ENCODE data around the gene CALY. TPM values are rescaled to one million over a fixed set of nuclear protein-coding genes. Genes with fewer than 3 reads are reported as not detected.

Gene CALY
- total and polyA plus RNA-seq, 12 donors = 0.55 to 30.7 (median 12.4) TPM; not detected in 4

- no peak overlapping the region for H3K27ac ChIP-seq
- H3K4me1 ChIP-seq (replicated peaks in 1 of 2) = peaks cover 6 to 12% of the 10 kb centered on the region in 2 donors
- H3K27me3 ChIP-seq = no peaks in the 10 kb centered on the region
- no peak overlapping the region for H3K4me3 ChIP-seq
- no peaks in the 10 kb centered on the region for H3K36me3 ChIP-seq (replicated peaks in 1 of 2)
- DNase-seq = no peak
- TF ChIP-seq CTCF (IDR thresholded peaks at IDR 0.05) (no peak), POLR2A (IDR thresholded peaks at IDR 0.05) (no peak)
- no peaks in the 10 kb centered on the region for H3K9me3 ChIP-seq (replicated peaks in 1 of 3)
- WGBS, 4 donors = 70 to 83% (median 81%) methylated on average over 6 to 16 of the region's 16 CpGs
- intact Hi-C loops (cut with DNase I) = no loop called here
Measured at GRCh38 chr10:133353202-133353959, 16.7 kb upstream of the CALY start.

GRCh38 chr10:133351408-133352318, 15.0 kb upstream of the CALY start:
- peaks cover 13% of the 10 kb centered on the region for H3K27me3 ChIP-seq
- no peaks in the 10 kb centered on the region for H3K36me3 ChIP-seq (replicated peaks in 1 of 2)
- TF ChIP-seq CTCF (IDR thresholded peaks at IDR 0.05) = no peak
- TF ChIP-seq POLR2A (IDR thresholded peaks at IDR 0.05) = no peak
- DNase-seq = no peak
- H3K4me3 ChIP-seq = no peak overlapping the region
- no peaks in the 10 kb centered on the region for H3K9me3 ChIP-seq (replicated peaks in 1 of 3)
- WGBS, 4 donors = 61 to 80% (median 71%) methylated on average over 8 to 24 of the region's 24 CpGs
- no peak overlapping the region for H3K27ac ChIP-seq
- H3K4me1 ChIP-seq (replicated peaks in 1 of 2) = peaks cover 0 to 1% of the 10 kb centered on the region in 2 donors
- intact Hi-C loops (cut with DNase I) = no loop called here

- no peak for DNase-seq
- WGBS, 4 donors = 49 to 80% (median 60%) methylated on average over 1 to 13 of the region's 13 CpGs
- Histone ChIP-seq H3K27ac (no peak overlapping the region), H3K9me3 (replicated peaks in 1 of 3) (no peaks in the 10 kb centered on the region), H3K36me3 (replicated peaks in 1 of 2) (no peaks in the 10 kb centered on the region), H3K27me3 (peaks cover 13% of the 10 kb centered on the region), H3K4me3 (no peak overlapping the region), H3K4me1 (replicated peaks in 1 of 2) (no peaks in the 10 kb centered on the region)
- TF ChIP-seq POLR2A (IDR thresholded peaks at IDR 0.05) (no peak), CTCF (IDR thresholded peaks at IDR 0.05) (no peak)
- intact Hi-C loops (cut with DNase I) = no loop called here
Measured at GRCh38 chr10:133350950-133351329, 14.2 kb upstream of the CALY start.

- intact Hi-C loops (cut with DNase I) = no loop called here
- no peaks in the 10 kb centered on the region for H3K9me3 ChIP-seq (replicated peaks in 1 of 3)
- no peak overlapping the region for H3K4me3 ChIP-seq
- TF ChIP-seq POLR2A (IDR thresholded peaks at IDR 0.05) (no peak), CTCF (IDR thresholded peaks at IDR 0.05) (no peak)
- H3K36me3 ChIP-seq (replicated peaks in 1 of 2) = no peaks in the 10 kb centered on the region
- no peaks in the 10 kb centered on the region for H3K4me1 ChIP-seq (replicated peaks in 1 of 2)
- H3K27me3 ChIP-seq = peaks cover 13% of the 10 kb centered on the region
- no peak overlapping the region for H3K27ac ChIP-seq
- no peak for DNase-seq
- 76 to 94% (median 78%) methylated on average over 2 to 12 of the region's 12 CpGs; no CpG with 5 or more reads in 1 of the 4 donors for WGBS, 4 donors
Measured at GRCh38 chr10:133350283-133350949, 13.7 kb upstream of the CALY start.
